H1 (cell line): Measurements from ENCODE around the gene PRUNE1. TPM values are rescaled to one million over a fixed set of nuclear protein-coding genes. Genes with fewer than 3 reads are reported as not detected.

Source experiments
- polyA plus RNA-seq, 7 experiments: library from polyadenylated mRNA; depleted of rRNA in 3 of 7; stranded (reverse) in 5 of 7; unstranded in 2 of 7; fragments of >200 nt in 5 of 7; fragments of 200-250 nt in 2 of 7; gene quantifications; 1 replicate in 5 of 7; 2 replicates in 1 of 7; 4 replicates in 1 of 7; pipeline versions ENCODE4 v1.2.1 to v1.2.3, GENCODE V29; 2011 to 2013; ENCODE audit warnings: missing spikeins in 2 of 7, mixed read lengths in 2 of 7
- small RNA-seq: library from polyadenylated mRNA; stranded (forward); fragments of <200 nt; extraction: miRNeasy Mini kit (QIAGEN cat#:217004); gene quantifications from one replicate; pipeline ENCODE3, GENCODE V24; 2013; ENCODE audit not compliant: insufficient read depth
- total RNA-seq: library from RNA; stranded (reverse); fragmentation: NEBNext Ultra II Directional; extraction: Animal tissue kit (Norgen Biotek cat#: 25700); gene quantifications from 2 replicates; pipeline ENCODE4 v1.2.1, GENCODE V29; 2021

The PRUNE1 gene
- total and polyA plus RNA-seq, 2 of the 8 experiments (the other 6 are each of a cell fraction or from before 2014, with no cell fraction given) = 32.8 to 54.2 TPM

Small RNA genes within 50 kb of the gene (small RNA-seq; reads per million reads assigned to genes)
- not detected for gene RNU6-884P

Other genes starting within 250 kb of the PRUNE1 start
- not detected in 2 replicates for gene CTSS, start 242.7 kb upstream of the PRUNE1 start, total RNA-seq
- gene CTSS, start 242.7 kb upstream of the PRUNE1 start, polyA plus RNA-seq (2011; rRNA removed) = not detected in 2 replicates
- 2.7 and 2.8 TPM in 2 replicates for gene CTSK, start 200.2 kb upstream of the PRUNE1 start, total RNA-seq
- gene CTSK, start 200.2 kb upstream of the PRUNE1 start, polyA plus RNA-seq (2011; rRNA removed) = 2.0 and 4.2 TPM in 2 replicates
- gene ARNT, start 131.8 kb upstream of the PRUNE1 start, total RNA-seq = 28.5 and 29.4 TPM in 2 replicates
- gene ARNT, start 131.8 kb upstream of the PRUNE1 start, polyA plus RNA-seq (2011; rRNA removed) = 18.6 and 19.0 TPM in 2 replicates
- not detected in 2 replicates for gene CTXND2, start 121.3 kb upstream of the PRUNE1 start, total RNA-seq
- gene CTXND2, start 121.3 kb upstream of the PRUNE1 start, polyA plus RNA-seq (2011; rRNA removed) = not detected in 2 replicates
- gene SETDB1, start 82.1 kb upstream of the PRUNE1 start, total RNA-seq = 48.8 and 49.9 TPM in 2 replicates
- gene SETDB1, start 82.1 kb upstream of the PRUNE1 start, polyA plus RNA-seq (2011; rRNA removed) = 26.9 and 27.5 TPM in 2 replicates
- 237 and 241 TPM in 2 replicates for gene CERS2, start 33.6 kb upstream of the PRUNE1 start, total RNA-seq
- gene CERS2, start 33.6 kb upstream of the PRUNE1 start, polyA plus RNA-seq (2011; rRNA removed) = 153 and 216 TPM in 2 replicates
- gene ANXA9, start 26.2 kb upstream of the PRUNE1 start, total RNA-seq = 1.5 and 1.8 TPM in 2 replicates
- gene ANXA9, start 26.2 kb upstream of the PRUNE1 start, polyA plus RNA-seq (2011; rRNA removed) = 3.3 and 3.5 TPM in 2 replicates
- gene MINDY1, start 1.5 kb upstream of the PRUNE1 start, total RNA-seq = 10.6 and 11.4 TPM in 2 replicates
- gene MINDY1, start 1.5 kb upstream of the PRUNE1 start, polyA plus RNA-seq (2011; rRNA removed) = 10.3 and 11.5 TPM in 2 replicates
- gene BNIPL, start 28.1 kb downstream of the PRUNE1 start, total RNA-seq = 2.3 and 2.4 TPM in 2 replicates
- 3.3 and 3.5 TPM in 2 replicates for gene BNIPL, start 28.1 kb downstream of the PRUNE1 start, polyA plus RNA-seq (2011; rRNA removed)
- gene C1orf56, start 39.3 kb downstream of the PRUNE1 start, total RNA-seq = 3.0 and 5.0 TPM in 2 replicates
- gene C1orf56, start 39.3 kb downstream of the PRUNE1 start, polyA plus RNA-seq (2011; rRNA removed) = 3.4 and 5.6 TPM in 2 replicates
- gene CDC42SE1, start 51.2 kb downstream of the PRUNE1 start, total RNA-seq = 67.8 and 74.1 TPM in 2 replicates
- gene CDC42SE1, start 51.2 kb downstream of the PRUNE1 start, polyA plus RNA-seq (2011; rRNA removed) = 29.0 and 30.5 TPM in 2 replicates
- gene MLLT11, start 51.9 kb downstream of the PRUNE1 start, total RNA-seq = 18.1 and 19.2 TPM in 2 replicates
- gene MLLT11, start 51.9 kb downstream of the PRUNE1 start, polyA plus RNA-seq (2011; rRNA removed) = 10.2 and 13.7 TPM in 2 replicates
- gene GABPB2, start 62.3 kb downstream of the PRUNE1 start, total RNA-seq = 1.9 and 2.4 TPM in 2 replicates
- gene GABPB2, start 62.3 kb downstream of the PRUNE1 start, polyA plus RNA-seq (2011; rRNA removed) = 1.4 and 1.8 TPM in 2 replicates
- 15.7 and 17.5 TPM in 2 replicates for gene SEMA6C, start 138.2 kb downstream of the PRUNE1 start, total RNA-seq
- 12.2 and 22.7 TPM in 2 replicates for gene SEMA6C, start 138.2 kb downstream of the PRUNE1 start, polyA plus RNA-seq (2011; rRNA removed)
- gene TNFAIP8L2, start 148.2 kb downstream of the PRUNE1 start, total RNA-seq = not detected in 2 replicates
- gene TNFAIP8L2, start 148.2 kb downstream of the PRUNE1 start, polyA plus RNA-seq (2011; rRNA removed) = not detected in 2 replicates
- 4.9 and 6.0 TPM in 2 replicates for gene LYSMD1, start 157.5 kb downstream of the PRUNE1 start, total RNA-seq
- gene LYSMD1, start 157.5 kb downstream of the PRUNE1 start, polyA plus RNA-seq (2011; rRNA removed) = 2.4 and 2.5 TPM in 2 replicates
- 44.5 and 46.2 TPM in 2 replicates for gene SCNM1, start 157.7 kb downstream of the PRUNE1 start, total RNA-seq
- 13.6 and 17.3 TPM in 2 replicates for gene SCNM1, start 157.7 kb downstream of the PRUNE1 start, polyA plus RNA-seq (2011; rRNA removed)
- gene TMOD4, start 167.5 kb downstream of the PRUNE1 start, total RNA-seq = not detected in 2 replicates
- 0.42 and 0.63 TPM in 2 replicates for gene TMOD4, start 167.5 kb downstream of the PRUNE1 start, polyA plus RNA-seq (2011; rRNA removed)
- gene VPS72, start 181.7 kb downstream of the PRUNE1 start, total RNA-seq = 114 and 121 TPM in 2 replicates
- 86.6 and 86.8 TPM in 2 replicates for gene VPS72, start 181.7 kb downstream of the PRUNE1 start, polyA plus RNA-seq (2011; rRNA removed)
- 72.5 and 87.5 TPM in 2 replicates for gene PIP5K1A, start 190.1 kb downstream of the PRUNE1 start, total RNA-seq
- 96.0 and 105 TPM in 2 replicates for gene PIP5K1A, start 190.1 kb downstream of the PRUNE1 start, polyA plus RNA-seq (2011; rRNA removed)
- gene PSMD4, start 246.3 kb downstream of the PRUNE1 start, total RNA-seq = 216 and 226 TPM in 2 replicates
- gene PSMD4, start 246.3 kb downstream of the PRUNE1 start, polyA plus RNA-seq (2011; rRNA removed) = 284 and 293 TPM in 2 replicates